SJCRH30 (cell line): ENCODE data around the gene PHLPP1. TPM values are rescaled to one million over a fixed set of nuclear protein-coding genes. Genes with fewer than 3 reads are reported as not detected.
"Not testable (repeated sequence)": the region's sequence is repeated elsewhere in the genome, so short reads cannot be mapped to it uniquely, and the experiment has no call there.

Experiments
- DNase-seq, 2 experiments: peaks; one replicate each; pipeline ENCODE4 v3.0.0-alpha.2; 2015 to 2020
- H3K27ac ChIP-seq: fragments of 250-450 bp; sonication (Bioruptor Pico); 2 replicates; pipeline ENCODE4 v1.5.1; 2020; ENCODE audit warnings: mild to moderate bottlenecking, moderate library complexity
- H3K27me3 ChIP-seq: fragments of 250-450 bp; sonication (Bioruptor Pico); 2 replicates; pipeline ENCODE4 v1.5.1; 2020; ENCODE audit warnings: mild to moderate bottlenecking, moderate library complexity
- H3K36me3 ChIP-seq: fragments of 250-450 bp; sonication (Bioruptor Pico); 2 replicates; pipeline ENCODE4 v1.5.1; 2020; ENCODE audit warnings: mild to moderate bottlenecking, moderate library complexity
- H3K4me1 ChIP-seq: fragments of 250-450 bp; sonication (Bioruptor Pico); 2 replicates; pipeline ENCODE4 v1.5.1; 2020; ENCODE audit warnings: mild to moderate bottlenecking, moderate library complexity
- H3K4me3 ChIP-seq: fragments of 250-450 bp; sonication (Bioruptor Pico); 2 replicates; pipeline ENCODE4 v1.5.1; 2020; ENCODE audit warnings: mild to moderate bottlenecking, moderate library complexity
- H3K9me3 ChIP-seq: fragments of 250-450 bp; sonication (Bioruptor Pico); replicated peaks from 2 replicates; pipeline ENCODE4 v1.5.1; 2020; ENCODE audit warnings: mild to moderate bottlenecking, moderate library complexity
- total RNA-seq: library from RNA; depleted of rRNA; stranded (reverse); fragments of >200 nt; shearing (Covaris generic); gene quantifications from 2 replicates; pipeline ENCODE4 v1.2.3, GENCODE V29; 2014

PHLPP1 gene
- total RNA-seq, 1 experiment from 2014 or later, result 10.9 TPM

DNA sequence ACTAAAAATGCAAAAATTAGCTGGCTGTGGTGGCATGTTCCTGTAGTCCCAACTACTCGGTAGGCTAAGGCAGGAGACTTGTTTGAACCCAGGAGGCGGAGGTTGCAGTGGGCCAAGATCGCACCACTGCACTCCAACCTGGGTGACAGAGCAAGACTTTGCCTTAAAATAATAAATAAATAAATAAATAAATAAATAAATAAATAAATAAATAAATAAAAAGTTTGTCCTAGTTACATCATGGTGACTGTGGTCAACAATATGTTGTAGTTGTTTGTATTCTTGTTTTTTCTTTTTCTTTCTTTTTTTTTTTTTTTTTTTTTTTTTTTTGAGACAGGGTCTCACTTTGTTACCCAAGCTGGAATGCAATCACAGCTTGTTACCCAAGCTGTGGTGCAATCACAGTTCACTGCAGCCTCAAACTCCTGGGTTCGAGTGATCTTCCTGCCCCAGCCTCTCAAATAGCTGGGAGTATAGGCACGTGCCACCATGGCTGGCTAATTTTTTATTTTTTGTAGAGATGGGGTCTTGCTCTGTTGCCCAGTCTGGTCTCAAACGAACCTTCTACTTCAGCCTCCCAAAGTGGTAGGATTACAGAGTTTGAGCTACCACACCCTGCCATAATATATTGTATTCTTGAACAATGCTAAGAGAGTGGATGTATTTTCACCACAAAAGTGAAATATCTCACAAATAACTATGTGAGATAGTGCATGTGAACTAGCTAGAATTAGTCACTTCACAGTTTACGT, 185.0 kb downstream of the PHLPP1 start:
- H3K36me3 ChIP-seq, result no peaks in the 10 kb centered on the region
- H3K27me3 ChIP-seq, result no peaks in the 10 kb centered on the region
- H3K27ac ChIP-seq, result no peak overlapping the region
- H3K4me3 ChIP-seq, result no peak overlapping the region
- H3K9me3 ChIP-seq, result no peaks in the 10 kb centered on the region
- no peak for DNase-seq
- no peaks in the 10 kb centered on the region for H3K4me1 ChIP-seq

DNA sequence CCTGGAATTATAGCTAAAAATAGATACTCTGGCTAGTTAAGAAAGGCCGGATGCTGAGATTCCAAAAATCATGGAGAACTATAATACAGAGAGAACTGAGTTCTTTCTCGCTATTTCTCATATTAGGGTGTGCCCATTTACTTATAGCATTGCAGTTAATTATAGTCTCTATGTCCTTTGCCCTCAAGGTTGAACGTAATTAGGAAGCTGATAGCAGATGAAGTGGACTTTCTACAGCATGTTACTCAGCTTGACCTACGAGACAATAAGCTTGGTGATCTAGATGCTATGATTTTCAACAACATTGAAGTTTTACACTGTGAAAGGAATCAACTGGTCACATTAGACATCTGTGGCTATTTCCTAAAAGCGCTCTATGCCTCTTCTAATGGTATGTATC, 187.4 kb downstream of the PHLPP1 start:
- no peaks in the 10 kb centered on the region for H3K27me3 ChIP-seq
- H3K9me3 ChIP-seq, result no peaks in the 10 kb centered on the region
- H3K36me3 ChIP-seq, result peaks cover 5% of the 10 kb centered on the region; the same call in 1 of the 2 replicates
- H3K4me3 ChIP-seq, result no peak overlapping the region
- no peak for DNase-seq
- no peaks in the 10 kb centered on the region for H3K4me1 ChIP-seq
- no peak overlapping the region for H3K27ac ChIP-seq

DNA sequence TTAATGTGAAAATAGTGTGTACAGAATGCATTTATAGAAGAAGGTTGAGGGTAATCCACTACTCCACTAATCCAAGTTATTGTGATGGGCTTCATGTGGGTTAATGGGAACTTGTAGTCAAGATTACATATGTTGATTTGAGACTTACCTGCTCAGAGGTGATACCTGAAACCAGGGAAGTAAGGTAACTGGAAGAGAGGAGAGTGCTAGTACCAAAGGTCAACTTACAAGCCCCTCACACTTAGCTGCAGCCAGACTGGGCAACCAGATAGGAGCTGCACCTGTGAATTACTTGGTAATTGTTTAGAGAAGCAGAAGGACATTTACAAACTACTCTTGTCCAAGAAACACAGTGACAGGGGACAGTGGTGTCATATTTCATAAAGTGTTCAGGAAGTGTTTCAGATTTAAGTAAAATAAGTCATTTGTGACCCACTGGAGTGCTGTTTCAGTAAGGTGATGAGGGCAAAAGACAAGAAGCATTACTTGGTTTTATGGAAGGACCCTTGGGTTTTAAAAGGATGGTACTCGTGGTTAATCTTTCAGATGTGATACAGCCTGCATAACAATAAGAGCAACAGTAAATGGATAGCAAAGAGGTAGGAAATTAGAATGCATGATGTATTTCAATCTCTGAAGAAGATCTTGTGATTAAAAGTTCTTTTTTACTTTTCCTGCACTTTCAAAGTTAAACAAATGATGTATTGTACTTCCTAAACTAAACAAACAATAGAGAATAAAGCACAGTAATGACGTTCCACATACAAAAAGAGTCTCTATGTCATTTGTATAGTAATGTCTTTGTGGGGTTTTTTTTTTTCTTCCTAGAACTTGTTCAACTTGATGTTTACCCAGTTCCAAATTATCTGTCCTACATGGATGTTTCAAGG, 189.3 kb downstream of the PHLPP1 start:
- H3K4me3 ChIP-seq, result no peak overlapping the region
- peaks cover 5% of the 10 kb centered on the region; the same call in 1 of the 2 replicates for H3K36me3 ChIP-seq
- no peak overlapping the region for H3K27ac ChIP-seq
- no peak for DNase-seq
- H3K9me3 ChIP-seq, result no peaks in the 10 kb centered on the region
- H3K4me1 ChIP-seq, result no peaks in the 10 kb centered on the region
- H3K27me3 ChIP-seq, result no peaks in the 10 kb centered on the region

DNA sequence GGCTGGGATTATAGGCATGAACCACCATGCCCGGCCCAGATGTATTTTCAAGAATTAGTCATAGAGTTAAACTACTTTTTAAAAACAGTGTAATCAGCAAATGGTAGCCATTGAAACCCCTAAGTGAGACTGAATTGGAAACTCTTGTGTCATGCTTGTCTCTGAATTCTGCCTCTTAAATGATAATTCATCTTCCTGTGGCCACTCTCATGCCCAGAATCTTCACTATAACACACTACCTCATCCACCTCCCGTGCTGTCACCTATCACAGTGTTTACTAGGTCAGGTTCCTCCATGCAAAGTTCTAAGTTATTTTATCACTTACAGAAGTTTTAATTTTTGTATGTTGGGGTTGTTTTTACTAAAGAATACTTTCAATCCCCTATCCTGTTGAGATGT, 197.5 kb downstream of the PHLPP1 start:
- Histone ChIP-seq H3K4me1 (no peaks in the 10 kb centered on the region), H3K9me3 (no peaks in the 10 kb centered on the region), H3K27me3 (no peaks in the 10 kb centered on the region), H3K4me3 (no peak overlapping the region), H3K36me3 (no peaks in the 10 kb centered on the region), H3K27ac (no peak overlapping the region)
- DNase-seq, result no peak

DNA sequence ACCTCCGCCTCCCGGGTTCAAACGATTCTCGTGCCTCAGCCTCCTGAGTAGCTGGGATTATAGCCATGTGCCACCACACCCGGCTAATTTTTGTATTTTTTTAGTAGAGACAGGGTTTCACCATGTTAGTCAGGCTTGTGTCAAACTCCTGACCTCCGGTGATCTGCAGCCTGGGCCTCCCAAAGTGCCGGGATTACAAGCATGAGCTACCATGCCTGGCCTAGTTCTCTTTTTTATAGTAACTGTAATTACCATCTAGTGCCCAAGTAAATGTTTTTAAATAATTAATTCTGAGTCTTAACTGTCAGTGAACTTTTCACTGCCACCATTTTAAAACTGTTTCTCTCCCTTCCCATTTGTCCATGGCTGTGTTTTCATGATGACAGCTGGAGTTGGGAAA, 198.5 kb downstream of the PHLPP1 start:
- not testable (repeated sequence) for H3K9me3 ChIP-seq

DNA sequence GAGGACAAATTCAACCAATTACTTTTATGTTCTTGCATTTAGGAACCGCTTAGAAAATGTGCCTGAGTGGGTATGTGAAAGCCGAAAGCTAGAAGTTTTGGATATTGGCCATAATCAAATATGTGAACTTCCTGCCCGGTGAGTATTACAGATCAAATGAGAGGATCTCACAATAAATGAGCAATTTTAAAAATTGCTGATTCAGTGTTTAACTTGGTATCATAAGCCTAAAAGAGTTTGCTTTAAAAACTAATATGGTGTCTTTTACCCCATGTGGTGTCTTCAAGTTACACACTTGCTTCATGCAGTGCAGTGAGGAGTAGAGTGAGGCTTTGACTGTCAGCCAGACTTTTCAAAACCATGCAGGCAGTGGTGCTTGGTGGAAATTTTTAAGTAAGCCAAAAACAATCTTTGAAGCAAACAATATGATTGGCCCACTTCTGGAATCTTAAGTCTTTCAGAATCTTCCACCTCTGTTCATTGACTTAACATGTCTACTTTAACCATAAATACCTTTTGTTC, 199.6 kb downstream of the PHLPP1 start:
- Histone ChIP-seq H3K4me1 (no peaks in the 10 kb centered on the region), H3K27ac (no peak overlapping the region), H3K4me3 (no peak overlapping the region), H3K9me3 (no peaks in the 10 kb centered on the region), H3K27me3 (no peaks in the 10 kb centered on the region), H3K36me3 (no peaks in the 10 kb centered on the region)
- DNase-seq, result no peak

More for the DNA sequence above, 198.5 kb downstream of the PHLPP1 start:
- H3K27me3 ChIP-seq, DNase-seq, H3K36me3 ChIP-seq, H3K27ac ChIP-seq, H3K4me3 ChIP-seq, H3K4me1 ChIP-seq: not testable (repeated sequence)

DNA sequence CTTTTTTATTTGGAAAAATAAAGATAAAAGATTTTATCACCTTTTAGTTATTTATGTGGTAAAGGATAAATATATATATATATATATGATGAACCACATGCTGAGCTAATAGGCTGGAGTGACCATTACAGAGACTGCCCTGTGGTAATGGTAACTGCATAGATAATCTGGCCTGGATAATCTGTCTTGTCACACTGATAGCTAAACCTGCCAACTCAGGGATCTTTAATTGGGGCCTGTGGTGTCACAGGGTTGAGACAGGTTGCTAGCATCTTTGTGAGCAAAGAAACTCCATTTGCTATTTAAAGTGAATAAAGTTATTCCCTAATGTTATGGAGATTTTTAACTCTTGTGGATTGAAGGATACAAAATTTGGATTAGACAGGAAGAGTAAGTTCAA, 203.0 kb downstream of the PHLPP1 start:
- no peak overlapping the region for H3K27ac ChIP-seq
- no peak for DNase-seq
- no peaks in the 10 kb centered on the region for H3K27me3 ChIP-seq
- no peaks in the 10 kb centered on the region for H3K4me1 ChIP-seq
- H3K9me3 ChIP-seq, result no peaks in the 10 kb centered on the region
- no peaks in the 10 kb centered on the region; the same call in 1 of the 2 replicates for H3K36me3 ChIP-seq
- H3K4me3 ChIP-seq, result no peak overlapping the region

DNA sequence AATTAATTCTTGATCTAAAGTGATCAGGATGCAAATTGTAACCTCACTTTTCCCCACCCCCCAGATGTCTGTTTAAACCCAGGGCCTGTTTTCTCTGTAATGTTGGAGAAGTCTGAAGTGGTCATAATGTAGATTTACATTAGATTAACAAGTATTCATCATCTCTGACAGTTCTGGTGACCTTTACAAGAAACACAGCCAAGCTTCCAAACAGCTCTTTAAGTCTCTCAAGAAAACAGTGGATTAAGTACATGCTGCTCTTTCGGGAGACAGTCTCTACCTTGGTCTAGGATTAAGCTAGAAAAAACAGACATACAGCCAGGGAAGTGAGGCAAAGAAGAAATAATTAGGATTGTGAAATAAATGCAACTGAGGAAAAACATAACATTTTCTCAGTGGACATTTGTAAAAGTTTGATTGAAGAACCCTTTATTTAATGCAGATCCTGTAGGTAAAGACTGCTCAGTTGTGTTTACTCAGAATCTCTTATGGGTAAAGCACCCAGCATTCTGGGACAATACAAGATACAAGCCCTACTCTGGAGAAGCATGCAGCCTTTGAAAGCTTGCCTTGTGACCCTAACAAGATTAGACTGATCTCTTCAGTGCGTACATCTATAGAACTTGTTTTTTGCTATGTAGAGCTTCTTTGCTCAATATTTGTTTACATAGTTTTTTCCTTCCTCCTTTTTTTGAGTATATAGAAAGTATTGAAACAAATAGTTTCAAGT, 203.9 kb downstream of the PHLPP1 start:
- Histone ChIP-seq H3K27ac (no peak overlapping the region), H3K4me1 (no peaks in the 10 kb centered on the region), H3K27me3 (no peaks in the 10 kb centered on the region), H3K36me3 (no peaks in the 10 kb centered on the region; the same call in 1 of the 2 replicates), H3K4me3 (no peak overlapping the region), H3K9me3 (no peaks in the 10 kb centered on the region)
- DNase-seq, result no peak

DNA sequence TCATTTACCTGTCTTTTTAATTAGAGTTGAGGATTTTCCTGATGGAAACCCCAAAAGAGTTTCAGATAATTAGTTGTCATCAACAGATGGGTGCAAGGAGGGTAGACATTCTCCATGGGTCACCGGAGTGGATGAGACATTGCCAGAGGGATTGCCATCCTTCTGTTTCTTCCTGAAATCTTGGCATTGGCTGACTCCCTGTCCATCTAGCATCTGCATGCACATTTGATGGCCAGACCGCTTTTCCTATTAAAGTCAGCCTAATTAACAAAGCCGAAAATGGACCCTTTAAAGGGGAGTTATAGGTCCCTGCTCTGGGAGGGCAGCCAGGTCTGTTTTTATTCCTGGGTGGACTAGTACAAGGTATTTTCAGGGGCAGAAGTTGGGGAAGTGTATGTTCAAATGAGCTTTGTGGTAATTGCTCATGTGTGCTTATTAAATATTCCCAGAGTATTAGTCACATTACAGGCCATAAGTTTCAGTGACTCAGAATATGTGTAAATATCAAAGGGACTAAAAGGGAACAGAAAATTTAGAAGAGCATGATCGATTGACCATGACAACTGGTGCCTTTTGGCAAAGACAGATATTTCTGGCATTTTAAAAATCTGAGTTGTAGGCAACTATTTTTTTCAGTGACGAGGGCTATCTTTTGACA, 209.8 kb downstream of the PHLPP1 start:
- no peaks in the 10 kb centered on the region for H3K27me3 ChIP-seq
- no peaks in the 10 kb centered on the region for H3K9me3 ChIP-seq
- H3K27ac ChIP-seq, result no peak overlapping the region; the same call in 1 of the 2 replicates
- H3K4me1 ChIP-seq, result peaks cover 5% of the 10 kb centered on the region; the same call in 1 of the 2 replicates
- no peak overlapping the region for H3K4me3 ChIP-seq
- peak; percentile 1 to 7 for DNase-seq
- H3K36me3 ChIP-seq, result no peaks in the 10 kb centered on the region; the same call in 1 of the 2 replicates

DNA sequence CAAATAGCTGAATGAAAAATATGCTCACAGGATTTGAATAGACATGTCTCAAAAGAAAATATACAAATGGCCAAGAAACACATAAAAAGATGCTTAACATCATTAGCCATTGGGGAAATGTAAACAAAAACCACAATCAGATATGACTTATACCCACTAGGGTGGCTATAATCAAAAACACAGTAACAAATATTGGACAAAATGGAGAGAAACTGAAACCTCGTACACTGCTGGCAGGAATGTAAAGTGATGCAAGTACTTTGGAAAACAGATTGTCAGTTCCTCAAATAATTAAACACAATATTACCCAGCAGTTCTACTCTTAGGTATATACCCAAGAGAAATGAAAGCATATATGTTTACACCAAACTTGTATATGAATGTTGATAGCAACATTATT, 213.0 kb downstream of the PHLPP1 start:
- DNase-seq, result no peak
- no peak overlapping the region for H3K4me3 ChIP-seq
- no peaks in the 10 kb centered on the region for H3K9me3 ChIP-seq
- no peaks in the 10 kb centered on the region for H3K36me3 ChIP-seq
- H3K27me3 ChIP-seq, result no peaks in the 10 kb centered on the region
- H3K27ac ChIP-seq, result no peak overlapping the region
- H3K4me1 ChIP-seq, result peaks cover 5% of the 10 kb centered on the region; the same call in 1 of the 2 replicates

DNA sequence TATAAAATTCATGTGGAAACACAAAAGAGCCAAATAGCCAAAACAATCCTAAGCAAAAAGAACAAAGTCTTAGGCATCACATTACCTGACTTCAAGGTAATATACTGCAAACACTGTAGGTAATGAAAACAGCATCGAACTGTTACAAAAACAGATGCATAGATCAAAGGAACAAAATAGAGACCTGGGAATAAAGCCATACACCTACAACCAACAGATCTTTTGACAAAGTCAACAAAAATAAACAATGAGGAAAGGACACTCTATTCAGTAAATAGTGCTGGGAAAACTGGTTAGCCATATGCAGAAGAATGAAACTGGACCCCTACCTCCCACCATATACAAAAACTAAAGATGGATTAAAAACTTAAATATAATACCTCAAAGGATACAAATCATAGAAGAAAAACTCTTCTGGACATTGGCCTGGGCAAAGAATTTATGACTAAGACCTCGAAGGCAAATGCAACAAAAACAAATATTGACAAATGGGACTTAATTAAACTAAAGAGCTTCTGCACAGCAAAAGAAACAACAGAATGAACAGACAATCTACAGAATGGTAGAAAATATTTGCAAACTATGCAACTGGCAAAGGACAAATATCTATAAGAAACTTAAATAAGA, 218.0 kb downstream of the PHLPP1 start:
- H3K9me3 ChIP-seq, result no peaks in the 10 kb centered on the region
- no peaks in the 10 kb centered on the region for H3K4me1 ChIP-seq
- no peak overlapping the region for H3K27ac ChIP-seq
- no peak overlapping the region for H3K4me3 ChIP-seq
- H3K36me3 ChIP-seq, result no peaks in the 10 kb centered on the region
- no peaks in the 10 kb centered on the region for H3K27me3 ChIP-seq
- DNase-seq, result no peak

DNA sequence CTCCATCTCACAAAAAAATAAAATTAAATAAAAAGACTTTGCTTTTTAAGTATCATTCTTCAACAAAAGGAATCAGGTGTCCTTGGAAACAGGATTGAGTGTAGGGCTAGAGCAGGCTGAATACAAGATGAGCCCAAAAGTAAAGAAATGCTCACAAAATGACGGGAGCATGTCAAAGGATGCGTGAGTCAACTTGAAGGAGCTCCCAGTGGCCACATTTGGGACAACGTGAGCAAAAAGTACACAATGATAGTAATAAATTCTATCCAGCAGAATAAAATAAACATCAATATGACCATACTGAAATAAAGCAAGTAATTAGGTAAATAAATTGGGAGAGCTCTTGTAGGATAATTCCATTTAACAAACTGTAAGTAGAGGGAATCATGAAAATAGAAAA, 220.7 kb downstream of the PHLPP1 start:
- Histone ChIP-seq H3K27me3 (no peaks in the 10 kb centered on the region), H3K4me1 (no peaks in the 10 kb centered on the region), H3K4me3 (no peak overlapping the region), H3K9me3 (no peaks in the 10 kb centered on the region), H3K27ac (no peak overlapping the region), H3K36me3 (no peaks in the 10 kb centered on the region)
- DNase-seq, result no peak

DNA sequence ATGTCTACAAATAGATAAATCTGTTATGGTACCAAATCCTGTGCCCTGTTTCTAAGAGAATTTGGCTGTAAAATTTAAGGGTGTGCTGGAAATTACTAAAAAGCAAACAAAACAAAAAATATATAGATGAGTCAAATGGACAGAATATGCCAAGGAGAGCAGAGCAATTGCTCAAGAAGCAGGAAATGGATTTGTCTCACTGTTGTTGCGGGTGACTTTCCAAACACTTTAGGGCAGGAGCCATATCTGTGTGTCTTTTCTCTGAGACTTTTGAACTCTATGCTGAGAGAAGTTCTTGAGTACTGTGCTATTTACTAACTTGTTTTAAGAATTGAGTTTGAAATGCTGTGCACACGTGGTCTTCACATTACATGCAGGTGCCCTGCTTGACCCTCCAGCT, 221.7 kb downstream of the PHLPP1 start:
- H3K4me1 ChIP-seq, result no peaks in the 10 kb centered on the region

DNA sequence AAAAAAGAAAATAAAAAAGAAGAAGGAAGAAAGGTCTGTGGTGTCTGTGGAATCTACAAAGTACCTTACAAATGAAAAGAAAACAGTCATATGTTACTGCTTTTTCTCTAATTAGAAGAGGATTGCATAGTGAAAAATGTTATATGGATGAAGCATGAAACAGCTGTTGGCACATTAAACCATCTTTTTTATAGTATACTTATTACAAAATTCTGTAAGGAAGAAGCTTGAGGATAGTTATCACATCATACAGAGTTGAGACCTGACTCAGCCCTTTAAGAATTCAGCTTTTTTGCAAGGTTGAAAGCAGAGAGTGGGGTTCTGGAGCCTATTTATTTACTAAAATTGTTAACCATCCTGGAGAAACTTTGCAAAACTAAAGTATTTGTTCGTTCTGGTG, 222.7 kb downstream of the PHLPP1 start:
- DNase-seq, result no peak
- no peaks in the 10 kb centered on the region for H3K4me1 ChIP-seq
- no peak overlapping the region for H3K4me3 ChIP-seq
- H3K27ac ChIP-seq, result no peak overlapping the region
- no peaks in the 10 kb centered on the region for H3K9me3 ChIP-seq
- no peaks in the 10 kb centered on the region for H3K27me3 ChIP-seq
- H3K36me3 ChIP-seq, result no peaks in the 10 kb centered on the region

More for the DNA sequence above, 221.7 kb downstream of the PHLPP1 start:
- Histone ChIP-seq H3K27me3 (no peaks in the 10 kb centered on the region), H3K27ac (no peak overlapping the region), H3K36me3 (no peaks in the 10 kb centered on the region), H3K4me3 (no peak overlapping the region), H3K9me3 (no peaks in the 10 kb centered on the region)
- DNase-seq, result no peak
